Measurements from ENCODE around the gene RFX5.

- TF ChIP-seq CTCF (IDR thresholded peaks at IDR 0.05): no peak
- TF ChIP-seq POLR2A (IDR thresholded peaks at IDR 0.05): no peak
- no peak for TF ChIP-seq POLR2AphosphoS5 (IDR thresholded peaks at IDR 0.05)
Observed at GRCh38 chr1:151324390-151324930, 22.6 kb downstream of the RFX5 start.
